Osteoblast (primary cell): ENCODE results near the gene SHISA9. TPM values are rescaled to one million over a fixed set of nuclear protein-coding genes. Genes with fewer than 3 reads are reported as not detected.

Experiments used
- DNase-seq: peaks from one replicate; pipeline ENCODE4 v3.0.0; 2011; ENCODE audit warnings: low spot score, mixed read lengths; ENCODE audit not compliant: insufficient read length; ENCODE audit errors: missing footprints
- H2AFZ ChIP-seq: 2 replicates; pipeline ENCODE4 v1.6.0; 2011; ENCODE audit warnings: mild to moderate bottlenecking, low read length
- H3K27ac ChIP-seq: 2 replicates; pipeline ENCODE4 v1.5.1; 2011; ENCODE audit warnings: mild to moderate bottlenecking, low read depth, low read length, moderate library complexity
- H3K27me3 ChIP-seq: 2 replicates; pipeline ENCODE4 v1.6.0; 2012; ENCODE audit warnings: mild to moderate bottlenecking, control low read depth, inconsistent platforms, low read length, moderate library complexity; ENCODE audit not compliant: insufficient read depth
- H3K36me3 ChIP-seq: 2 replicates; pipeline ENCODE4 v1.5.1; 2011; ENCODE audit warnings: mild to moderate bottlenecking, low read length, control low read depth, moderate library complexity; ENCODE audit not compliant: insufficient read depth
- H3K4me1 ChIP-seq: 2 replicates; pipeline ENCODE4 v1.5.1; 2011; ENCODE audit warnings: mild to moderate bottlenecking, low read length, control low read depth, moderate library complexity; ENCODE audit not compliant: insufficient read depth
- H3K4me2 ChIP-seq: 2 replicates; pipeline ENCODE4 v1.6.0; 2011; ENCODE audit warnings: mild to moderate bottlenecking, low read length; ENCODE audit not compliant: insufficient read depth
- H3K4me3 ChIP-seq: fragments of 200-600 bp; sonication (generic); 3 replicates; pipeline ENCODE4 v1.5.1; 2012; ENCODE audit warnings: mild to moderate bottlenecking, low read length, inconsistent platforms; ENCODE audit not compliant: insufficient read depth
- H3K79me2 ChIP-seq: 2 replicates; pipeline ENCODE4 v1.6.0; 2012; ENCODE audit warnings: mild to moderate bottlenecking, low read length, control low read depth, inconsistent platforms; ENCODE audit not compliant: insufficient read depth
- H3K9me3 ChIP-seq: 2 replicates; pipeline ENCODE4 v1.5.1; 2011; ENCODE audit warnings: low read depth, low read length, control low read depth
- H4K20me1 ChIP-seq: 2 replicates; pipeline ENCODE4 v1.6.0; 2012; ENCODE audit warnings: mild to moderate bottlenecking, low read length, control low read depth; ENCODE audit not compliant: insufficient read depth
- CTCF ChIP-seq: IDR thresholded peaks from 2 replicates; pipeline ENCODE4 v1.5.1; 2011; ENCODE audit warnings: mild to moderate bottlenecking, low read depth, low read length, moderate library complexity; ENCODE audit errors: extremely low read depth
- total RNA-seq: library from RNA; depleted of rRNA; stranded (reverse); fragments of >200 nt; gene quantifications from 2 replicates; pipeline ENCODE4 v1.2.3, GENCODE V29; 2012

The SHISA9 gene
- total RNA-seq, 1 donor, result under 0.01 TPM

- H3K27me3 ChIP-seq, result peaks cover 41% of the 10 kb centered on the region
- H3K4me3 ChIP-seq, result no peak overlapping the region
- H3K9me3 ChIP-seq, result no peaks in the 10 kb centered on the region
- no peak overlapping the region for H2AFZ ChIP-seq
- H4K20me1 ChIP-seq, result no peaks in the 10 kb centered on the region
- H3K27ac ChIP-seq, result no peak overlapping the region
- H3K36me3 ChIP-seq, result no peaks in the 10 kb centered on the region
- no peaks in the 10 kb centered on the region for H3K79me2 ChIP-seq
- no peak for TF ChIP-seq CTCF
- no peak for DNase-seq
- H3K4me1 ChIP-seq, result no peaks in the 10 kb centered on the region
- H3K4me2 ChIP-seq, result no peak overlapping the region
Observed at GRCh38 chr16:12898551-12898950, 2.8 kb upstream of the SHISA9 start.

- no peaks in the 10 kb centered on the region for H3K4me1 ChIP-seq
- no peaks in the 10 kb centered on the region for H3K79me2 ChIP-seq
- no peak overlapping the region for H3K4me2 ChIP-seq
- no peaks in the 10 kb centered on the region for H3K9me3 ChIP-seq
- H3K27ac ChIP-seq, result no peak overlapping the region
- H4K20me1 ChIP-seq, result no peaks in the 10 kb centered on the region
- no peak overlapping the region for H3K4me3 ChIP-seq
- DNase-seq, result no peak
- TF ChIP-seq CTCF, result no peak
- H2AFZ ChIP-seq, result no peak overlapping the region
- H3K27me3 ChIP-seq, result peaks cover 48% of the 10 kb centered on the region
- H3K36me3 ChIP-seq, result no peaks in the 10 kb centered on the region
Observed at GRCh38 chr16:12899529-12900143, 1.8 kb upstream of the SHISA9 start.

GRCh38 chr16:12900156-12900555 lies 1.2 kb upstream of the SHISA9 start:
- H3K27ac ChIP-seq, result no peak overlapping the region
- H4K20me1 ChIP-seq, result no peaks in the 10 kb centered on the region
- no peaks in the 10 kb centered on the region for H3K9me3 ChIP-seq
- no peaks in the 10 kb centered on the region for H3K79me2 ChIP-seq
- no peak for DNase-seq
- H3K27me3 ChIP-seq, result peaks cover 48% of the 10 kb centered on the region
- H3K4me3 ChIP-seq, result no peak overlapping the region
- H3K4me1 ChIP-seq, result no peaks in the 10 kb centered on the region
- H3K36me3 ChIP-seq, result no peaks in the 10 kb centered on the region
- H3K4me2 ChIP-seq, result no peak overlapping the region
- H2AFZ ChIP-seq, result no peak overlapping the region
- TF ChIP-seq CTCF, result no peak

GRCh38 chr16:12900599-12901203 lies 697 bp upstream of the SHISA9 start:
- no peak for TF ChIP-seq CTCF
- Histone ChIP-seq H3K36me3 (no peaks in the 10 kb centered on the region), H3K4me2 (no peak overlapping the region), H3K4me1 (no peaks in the 10 kb centered on the region), H3K27me3 (peaks cover 48% of the 10 kb centered on the region), H3K79me2 (no peaks in the 10 kb centered on the region), H2AFZ (no peak overlapping the region), H3K4me3 (no peak overlapping the region), H3K9me3 (no peaks in the 10 kb centered on the region), H4K20me1 (no peaks in the 10 kb centered on the region), H3K27ac (no peak overlapping the region)
- no peak for DNase-seq
